Aorta (tissue), 5 donors: ENCODE data around the gene E2F4. TPM values are rescaled to one million over a fixed set of nuclear protein-coding genes. Genes with fewer than 3 reads are reported as not detected.

ENCODE experiments used
- ATAC-seq: fragments of 200-7000 bp; cut with Tn5 transposase; one replicate; pipeline ENCODE4 v1.9.1; 2022; ENCODE audit warnings: moderate library complexity; ENCODE audit not compliant: low FRiP score
- DNase-seq, 2 donors: peaks; one replicate each; pipeline ENCODE4 v3.0.0-alpha.2; 2020
- H3K27ac ChIP-seq, 2 donors: one replicate each; pipeline ENCODE4 v1.5.1; 2013; ENCODE audit warnings: low read length in 2 of 2, mild to moderate bottlenecking in 2 of 2, moderate library complexity in 2 of 2, control low read depth in 1 of 2, inconsistent platforms in 1 of 2, low read depth in 1 of 2
- H3K27me3 ChIP-seq, 2 donors: one replicate each; pipeline ENCODE4 v1.6.1; 2013; ENCODE audit warnings: control low read depth in 1 of 2, low read length in 1 of 2, mild to moderate bottlenecking in 1 of 2, moderate library complexity in 1 of 2; ENCODE audit not compliant: insufficient read depth in 2 of 2, control insufficient read depth in 1 of 2
- H3K36me3 ChIP-seq, 2 donors: one replicate each; pipeline ENCODE4 v1.6.1; 2013; ENCODE audit warnings: control low read depth in 1 of 2, low read length in 1 of 2, mild to moderate bottlenecking in 1 of 2; ENCODE audit not compliant: insufficient read depth in 2 of 2, control insufficient read depth in 1 of 2
- H3K4me1 ChIP-seq, 2 donors: one replicate each; pipeline ENCODE4 v1.6.1; 2013; ENCODE audit warnings: low read length in 2 of 2, control low read depth in 1 of 2, mild to moderate bottlenecking in 1 of 2, moderate library complexity in 1 of 2; ENCODE audit not compliant: insufficient read depth in 2 of 2, control insufficient read depth in 1 of 2
- H3K4me3 ChIP-seq, 2 donors: one replicate each; pipeline ENCODE4 v1.5.1; 2013; ENCODE audit warnings: low read length in 2 of 2, control low read depth in 1 of 2, mild to moderate bottlenecking in 1 of 2
- H3K9me3 ChIP-seq: one replicate; pipeline ENCODE4 v1.6.1; 2013; ENCODE audit warnings: mild to moderate bottlenecking, low read length; ENCODE audit not compliant: control insufficient read depth
- WGBS, 2 donors: extraction: QIAGEN DNeasy Blood & Tissue Kit; methylation state at CpG; one replicate each; pipeline ENCODE4 v1.1.7; 2013; 5-methylcytosine and 5-hydroxymethylcytosine counted together
- intact Hi-C, 2 donors: fragments of 100-400 bp; cut with DNase I; formaldehyde crosslinking; loops; one replicate each; pipeline versions ENCODE4 v1.14.2 to v1.15.0; 2022
- polyA plus RNA-seq, 2 donors: library from polyadenylated mRNA; stranded (reverse); fragments of 200-250 nt; gene quantifications; one replicate each; pipeline ENCODE4 v1.2.3, GENCODE V29; 2013
- total RNA-seq, 2 donors: library from RNA; stranded (reverse); fragmentation: NEBNext Ultra II Directional; extraction: Animal tissue kit (Norgen Biotek cat#: 25700); gene quantifications; one replicate each; pipeline ENCODE4 v1.2.1, GENCODE V29; 2021
- donor health status: healthy with polysubstance abuse.
- donor health status: Bipolar disorder and iron deficiency.
- donor health status: DM: no; HTN: no; CAD: no.
- donor health status: DM: no; HTN: no; CAD: no.
- donor health status: DM: yes; HTN: yes; CAD: no.

The E2F4 gene
- total and polyA plus RNA-seq, 4 donors: 27.9 to 58.1 (median 52.2) TPM

GRCh38 chr16:67170168-67170948 lies 21.6 kb upstream of the E2F4 start, which contains the start of gene NOL3:
Gene NOL3, plus strand, starts transcription at chr16:67170538.
- ATAC-seq (peak; percentile 81), DNase-seq (peak; percentile 94 to 95)
- intact Hi-C loops: no loop called here
- Histone ChIP-seq H3K4me3 (peak within 1 kb of the TSS; percentile 34 to 43), H3K36me3 (no peaks in the 10 kb centered on the region), H3K27ac (peak within 1 kb of the TSS; percentile 68 to 82), H3K4me1 (no peaks in the 10 kb centered on the region), H3K9me3 (no peaks in the 10 kb centered on the region), H3K27me3 (no peaks in the 10 kb centered on the region)
- 1 to 2% methylated on average over 40 to 50 of the region's 50 CpGs for WGBS, 2 donors

- Histone ChIP-seq H3K36me3 (no peaks in the 10 kb centered on the region), H3K9me3 (no peaks in the 10 kb centered on the region), H3K4me1 (no peaks in the 10 kb centered on the region), H3K27ac (peak overlapping the region; percentile 68 to 78), H3K27me3 (no peaks in the 10 kb centered on the region), H3K4me3 (peak overlapping the region in 1 of 2 donors; percentile 22)
- peak; percentile 9 for ATAC-seq
- DNase-seq: no peak
- WGBS, 2 donors: 35 to 48% methylated on average over 14 of the region's 14 CpGs
- intact Hi-C loops: no loop called here
Observed at GRCh38 chr16:67170949-67171649, 20.9 kb upstream of the E2F4 start.

- no peaks in the 10 kb centered on the region for H3K9me3 ChIP-seq
- peak overlapping the region in 1 of 2 donors; percentile 0 for H3K4me3 ChIP-seq
- H3K27ac ChIP-seq: peak overlapping the region in 1 of 2 donors; percentile 90
- H3K4me1 ChIP-seq: no peaks in the 10 kb centered on the region
- no peaks in the 10 kb centered on the region for H3K36me3 ChIP-seq
- no peak for DNase-seq
- peaks cover 0 to 2% of the 10 kb centered on the region in 2 donors for H3K27me3 ChIP-seq
- WGBS, 2 donors: 93 to 100% methylated on average over 1 of the region's 1 CpG
- intact Hi-C loops: no loop called here
- ATAC-seq: no peak
Observed at GRCh38 chr16:67173323-67173722, 18.6 kb upstream of the E2F4 start.

GRCh38 chr16:67173808-67174705 lies 17.9 kb upstream of the E2F4 start:
- no peaks in the 10 kb centered on the region for H3K9me3 ChIP-seq
- H3K27me3 ChIP-seq: peaks cover 0 to 2% of the 10 kb centered on the region in 2 donors
- H3K4me3 ChIP-seq: peak overlapping the region; percentile 0 to 8
- ATAC-seq: peak; percentile 85
- no peaks in the 10 kb centered on the region for H3K4me1 ChIP-seq
- DNase-seq: peak; percentile 92 to 95
- H3K36me3 ChIP-seq: no peaks in the 10 kb centered on the region
- H3K27ac ChIP-seq: peak overlapping the region in 1 of 2 donors; percentile 90
- WGBS, 2 donors: 1% methylated on average over 66 to 71 of the region's 71 CpGs
- intact Hi-C loops: no loop called here

GRCh38 chr16:67174706-67175231 lies 17.2 kb upstream of the E2F4 start:
- intact Hi-C loops: no loop called here
- DNase-seq: no peak
- H3K9me3 ChIP-seq: no peaks in the 10 kb centered on the region
- H3K27me3 ChIP-seq: peaks cover 0 to 2% of the 10 kb centered on the region in 2 donors
- no peaks in the 10 kb centered on the region for H3K36me3 ChIP-seq
- H3K27ac ChIP-seq: peak overlapping the region in 1 of 2 donors; percentile 41
- no peak overlapping the region for H3K4me3 ChIP-seq
- no peaks in the 10 kb centered on the region for H3K4me1 ChIP-seq
- 61 to 65% methylated on average over 28 to 31 of the region's 31 CpGs for WGBS, 2 donors
- ATAC-seq: no peak

- DNase-seq: no peak
- H3K4me3 ChIP-seq: no peak overlapping the region
- H3K4me1 ChIP-seq: no peaks in the 10 kb centered on the region
- no peaks in the 10 kb centered on the region for H3K9me3 ChIP-seq
- H3K27me3 ChIP-seq: peaks cover 0 to 2% of the 10 kb centered on the region in 2 donors
- ATAC-seq: no peak
- no peak overlapping the region for H3K27ac ChIP-seq
- 91 to 95% methylated on average over 12 of the region's 12 CpGs for WGBS, 2 donors
- no peaks in the 10 kb centered on the region for H3K36me3 ChIP-seq
- intact Hi-C loops: no loop called here
Observed at GRCh38 chr16:67176662-67177061, 15.3 kb upstream of the E2F4 start.

- Histone ChIP-seq H3K27ac (no peak overlapping the region), H3K4me3 (no peak overlapping the region), H3K36me3 (no peaks in the 10 kb centered on the region), H3K4me1 (no peaks in the 10 kb centered on the region), H3K27me3 (peaks cover 0 to 2% of the 10 kb centered on the region in 2 donors), H3K9me3 (no peaks in the 10 kb centered on the region)
- WGBS, 2 donors: 5 to 6% methylated on average over 63 to 73 of the region's 73 CpGs
- DNase-seq (peak; percentile 73 to 85), ATAC-seq (peak; percentile 20)
- intact Hi-C loops: no loop called here
Observed at GRCh38 chr16:67177743-67178699, 13.9 kb upstream of the E2F4 start.
